H1 (cell line): Measurements from ENCODE around the gene TNNI3. TPM values are rescaled to one million over a fixed set of nuclear protein-coding genes. Genes with fewer than 3 reads are reported as not detected.
"Not testable (repeated sequence)": the region's sequence is repeated elsewhere in the genome, so short reads cannot be mapped to it uniquely, and the experiment has no call there.

ENCODE experiments used
- CTCF ChIA-PET: fragments of 300-600 bp; sonication (Branson Sonifier 250); formaldehyde crosslinking; loops from one replicate; lab custom pipeline; 2021; ENCODE audit not compliant: partially characterized antibody; lab: Charles Lee
- POLR2A ChIA-PET: fragments of 300-600 bp; sonication (Branson Sonifier 250); formaldehyde crosslinking; loops from one replicate; lab custom pipeline; 2021; ENCODE audit warnings: inconsistent platforms; ENCODE audit not compliant: partially characterized antibody; lab: Charles Lee
- DNase-seq, 2 experiments: peaks; one replicate each; pipeline versions ENCODE4 v3.0.0 to v3.0.0-alpha.2; 2010 to 2022; ENCODE audit warnings: low spot score in 2 of 2, low read depth in 1 of 2, mixed read lengths in 1 of 2
- FAIRE-seq: peaks from 2 replicates; lab custom pipeline; 2011; peaks lifted over from hg19 to GRCh38; lab: Jason Lieb, UNC
- H2AFZ ChIP-seq: 2 replicates; pipeline ENCODE4 v1.8.1; 2012; ENCODE audit warnings: low read length, inconsistent platforms
- H2AK5ac ChIP-seq: 2 replicates; pipeline ENCODE4 v1.6.1; 2013; ENCODE audit warnings: low read depth, low read length
- H2BK120ac ChIP-seq: replicated peaks from 2 replicates; pipeline ENCODE3; 2013; ENCODE audit warnings: low read depth, low read length, inconsistent platforms
- H2BK12ac ChIP-seq: 2 replicates; pipeline ENCODE4 v1.6.1; 2013; ENCODE audit warnings: low read depth, low read length
- H2BK15ac ChIP-seq: 2 replicates; pipeline ENCODE4 v1.6.1; 2013; ENCODE audit warnings: low read length
- H2BK20ac ChIP-seq: 2 replicates; pipeline ENCODE4 v1.6.1; 2013; ENCODE audit warnings: low read length
- H2BK5ac ChIP-seq: 2 replicates; pipeline ENCODE4 v1.6.1; 2013; ENCODE audit warnings: low read depth, low read length
- H3K14ac ChIP-seq: 2 replicates; pipeline ENCODE4 v1.6.1; 2013; ENCODE audit warnings: inconsistent platforms; ENCODE audit not compliant: insufficient read length
- H3K18ac ChIP-seq: 2 replicates; pipeline ENCODE4 v1.6.1; 2013; ENCODE audit warnings: low read length; ENCODE audit errors: extremely low read depth
- H3K23ac ChIP-seq: 2 replicates; pipeline ENCODE4 v1.6.1; 2013; ENCODE audit warnings: inconsistent platforms; ENCODE audit not compliant: insufficient read length
- H3K23me2 ChIP-seq: 2 replicates; pipeline ENCODE4 v1.6.1; 2013; ENCODE audit warnings: low read depth, low read length
- H3K27ac ChIP-seq: 2 replicates; pipeline ENCODE4 v1.6.1; 2011; ENCODE audit warnings: low read depth, low read length, inconsistent platforms
- H3K27me3 ChIP-seq, 4 experiments: replicated peaks in 1 of 4; 1 replicate in 1 of 4; 2 replicates in 3 of 4; pipeline versions ENCODE4 v1.6.1 to v1.8.1; 2011 to 2013; ENCODE audit warnings: low read length in 3 of 4, mild to moderate bottlenecking in 3 of 4, inconsistent platforms in 2 of 4, mixed read lengths in 2 of 4, moderate library complexity in 1 of 4; ENCODE audit not compliant: control insufficient read depth in 3 of 4, insufficient read depth in 3 of 4; ENCODE audit errors: extremely low read depth in 1 of 4
- H3K36me3 ChIP-seq, 4 experiments: 2 replicates each; pipeline versions ENCODE4 v1.6.1 to v1.8.1; 2011 to 2013; ENCODE audit warnings: mild to moderate bottlenecking in 4 of 4, low read length in 3 of 4, moderate library complexity in 2 of 4, control low read depth in 1 of 4, inconsistent platforms in 1 of 4; ENCODE audit not compliant: insufficient read depth in 4 of 4, control insufficient read depth in 2 of 4
- H3K4ac ChIP-seq: replicated peaks from 2 replicates; pipeline ENCODE3; 2013; ENCODE audit warnings: low read length, low read depth, mixed read lengths, inconsistent platforms; ENCODE audit not compliant: insufficient read length
- H3K4me1 ChIP-seq, 4 experiments: replicated peaks in 1 of 4; 1 replicate in 1 of 4; 2 replicates in 3 of 4; pipeline versions ENCODE4 v1.6.1 to v1.8.1; 2011 to 2013; ENCODE audit warnings: low read length in 3 of 4, inconsistent platforms in 2 of 4, mixed read lengths in 1 of 4; ENCODE audit not compliant: insufficient read depth in 4 of 4, control insufficient read depth in 3 of 4
- H3K4me2 ChIP-seq, 2 experiments: 2 replicates each; pipeline versions ENCODE4 v1.6.1 to v1.8.1; 2011 to 2013; ENCODE audit warnings: low read depth in 2 of 2, low read length in 2 of 2, control low read depth in 1 of 2, inconsistent platforms in 1 of 2, mild to moderate bottlenecking in 1 of 2; ENCODE audit not compliant: insufficient read depth in 1 of 2
- H3K4me3 ChIP-seq, 4 experiments: fragments of 200-600, 300-600 bp in 1 of 4; sonication (generic), shearing (Covaris generic), sonication (Bioruptor Twin) in 1 of 4; 2 replicates each; pipeline versions ENCODE4 v1.5.1 to v1.8.1; 2011 to 2016; ENCODE audit warnings: low read length in 4 of 4, low read depth in 3 of 4, control low read depth in 2 of 4, inconsistent platforms in 2 of 4, mild to moderate bottlenecking in 2 of 4, mixed read lengths in 1 of 4, moderate library complexity in 1 of 4; ENCODE audit not compliant: insufficient read depth in 2 of 4; ENCODE audit errors: extremely low read depth in 1 of 4
- H3K56ac ChIP-seq: replicated peaks from 2 replicates; pipeline ENCODE3; 2013; ENCODE audit warnings: low read depth, mild to moderate bottlenecking, mixed read lengths, low read length, inconsistent platforms; ENCODE audit not compliant: insufficient read length
- H3K79me1 ChIP-seq: 2 replicates; pipeline ENCODE4 v1.6.1; 2013; ENCODE audit warnings: low read depth, low read length, control low read depth
- H3K79me2 ChIP-seq, 2 experiments: 2 replicates each; pipeline versions ENCODE4 v1.6.1 to v1.8.1; 2012 to 2013; ENCODE audit warnings: low read length in 2 of 2, mild to moderate bottlenecking in 2 of 2, inconsistent platforms in 1 of 2; ENCODE audit not compliant: insufficient read depth in 2 of 2, control insufficient read depth in 1 of 2
- H3K9ac ChIP-seq, 4 experiments: replicated peaks in 1 of 4; 1 replicate in 1 of 4; 2 replicates in 3 of 4; pipeline versions ENCODE4 v1.6.1 to v1.8.1; 2011 to 2013; ENCODE audit warnings: low read depth in 3 of 4, low read length in 3 of 4, control low read depth in 2 of 4, mild to moderate bottlenecking in 2 of 4, moderate library complexity in 2 of 4, inconsistent platforms in 1 of 4; ENCODE audit errors: extremely low read depth in 1 of 4
- H3K9me3 ChIP-seq, 2 experiments: 2 replicates each; pipeline versions ENCODE4 v1.6.1 to v1.8.1; 2012 to 2013; ENCODE audit warnings: mild to moderate bottlenecking in 2 of 2, moderate library complexity in 2 of 2, control low read depth in 1 of 2, inconsistent platforms in 1 of 2, low read depth in 1 of 2, low read length in 1 of 2, mixed read lengths in 1 of 2; ENCODE audit not compliant: insufficient read depth in 2 of 2
- H4K20me1 ChIP-seq, 2 experiments: replicated peaks in 1 of 2; 2 replicates each; pipeline versions ENCODE3 to v1.8.1; 2011 to 2013; ENCODE audit warnings: inconsistent platforms in 2 of 2, low read length in 2 of 2, mild to moderate bottlenecking in 1 of 2; ENCODE audit not compliant: insufficient read depth in 2 of 2, control insufficient read depth in 1 of 2
- H4K5ac ChIP-seq: 2 replicates; pipeline ENCODE4 v1.6.1; 2013; ENCODE audit warnings: low read length, low read depth, mixed read lengths, inconsistent platforms; ENCODE audit not compliant: insufficient read length
- H4K8ac ChIP-seq: 2 replicates; pipeline ENCODE4 v1.8.0; 2013; ENCODE audit warnings: mild to moderate bottlenecking, moderate library complexity, low read length, inconsistent platforms; ENCODE audit not compliant: insufficient read depth; ENCODE audit errors: extremely low read depth
- H4K91ac ChIP-seq: replicated peaks from 2 replicates; pipeline ENCODE3; 2013; ENCODE audit warnings: low read length, mixed read lengths, inconsistent platforms; ENCODE audit not compliant: insufficient read length
- WGBS, 2 experiments: shearing (Covaris generic) in 1 of 2; methylation state at CpG; one replicate each; pipeline versions ENCODE4 v1.1.6 to v1.1.7; 2013 to 2015; ENCODE audit warnings: low lambda C conversion rate in 2 of 2, mixed read lengths in 2 of 2, inconsistent platforms in 1 of 2, low coverage in 1 of 2, missing lambda C conversion rate in 1 of 2; ENCODE audit not compliant: insufficient replicate concordance in 2 of 2, insufficient coverage in 1 of 2, insufficient read length in 1 of 2; ENCODE audit errors: extremely low coverage in 1 of 2, missing lambda C conversion rate in 1 of 2; 5-methylcytosine and 5-hydroxymethylcytosine counted together
- polyA plus RNA-seq, 7 experiments: library from polyadenylated mRNA; depleted of rRNA in 3 of 7; stranded (reverse) in 5 of 7; unstranded in 2 of 7; fragments of >200 nt in 5 of 7; fragments of 200-250 nt in 2 of 7; gene quantifications; 1 replicate in 5 of 7; 2 replicates in 1 of 7; 4 replicates in 1 of 7; pipeline versions ENCODE4 v1.2.1 to v1.2.3, GENCODE V29; 2011 to 2013; ENCODE audit warnings: missing spikeins in 2 of 7, mixed read lengths in 2 of 7
- total RNA-seq: library from RNA; stranded (reverse); fragmentation: NEBNext Ultra II Directional; extraction: Animal tissue kit (Norgen Biotek cat#: 25700); gene quantifications from 2 replicates; pipeline ENCODE4 v1.2.1, GENCODE V29; 2021

The TNNI3 gene
- total and polyA plus RNA-seq, 2 of the 8 experiments (the other 6 are each of a cell fraction or from before 2014, with no cell fraction given) = 16.9 to 56.0 TPM

- not testable (repeated sequence) for H3K27me3 ChIP-seq, H4K5ac ChIP-seq, H2BK12ac ChIP-seq, H3K18ac ChIP-seq, H3K56ac ChIP-seq, H3K23me2 ChIP-seq, H2BK20ac ChIP-seq, H3K4ac ChIP-seq, H4K8ac ChIP-seq, H2AK5ac ChIP-seq, FAIRE-seq, H2BK120ac ChIP-seq, H3K4me2 ChIP-seq, H3K14ac ChIP-seq, H3K9ac ChIP-seq, H3K79me2 ChIP-seq, H2BK5ac ChIP-seq, H3K4me1 ChIP-seq, H3K23ac ChIP-seq, H2BK15ac ChIP-seq, H2AFZ ChIP-seq, H3K79me1 ChIP-seq, H3K4me3 ChIP-seq, H3K27ac ChIP-seq, DNase-seq, H3K36me3 ChIP-seq, H4K91ac ChIP-seq, H3K9me3 ChIP-seq
- H4K20me1 ChIP-seq = peaks cover 6 to 14% of the 10 kb centered on the region in 2 experiments
- ChIA-PET CTCF (interaction anchor here (1.7 to 2.9 kb wide), 2 partner anchors 9 to 29 kb away, joined by 5 to 11 read pairs; no protein-coding TSS in a partner anchor), POLR2A (interaction anchor here (0.8 to 2.4 kb wide), 3 partner anchors 10 to 19 kb away, joined by 3 to 15 read pairs (median 3); partner anchors contain the start of gene PPP1R12C)
- WGBS, 2 experiments = 96% methylated on average over 3 of the region's 3 CpGs; no CpG with 5 or more reads in 1 of the 2 experiments
Measured at GRCh38 chr19:55107252-55107651, 50.3 kb downstream of the TNNI3 start.
